ENCODE measurements around the gene NT5E.

DNA sequence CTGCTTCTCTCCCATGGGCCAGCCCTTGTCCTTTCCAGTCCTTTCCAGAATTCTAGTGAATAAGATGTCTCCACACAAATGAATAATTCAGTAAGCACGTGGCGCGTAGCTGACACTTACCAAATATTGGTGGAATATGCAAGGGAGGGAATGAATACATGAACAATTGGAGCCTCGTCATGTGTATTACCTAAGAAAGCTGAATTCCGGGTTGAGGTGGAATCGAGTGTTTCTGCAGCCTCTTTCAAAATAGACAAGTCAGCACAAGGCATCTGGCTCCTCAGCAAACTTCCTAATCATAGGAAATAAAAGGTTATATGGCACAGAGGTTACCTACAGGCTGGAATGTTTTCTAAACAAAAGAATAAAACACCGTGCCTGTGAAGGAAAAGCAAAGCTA, 47.0 kb upstream of the NT5E start:
- no peak for TF ChIP-seq POLR2A (IDR thresholded peaks at IDR 0.05; ENCODE audit: low read depth, low read length)
- no peak for TF ChIP-seq POLR2AphosphoS5 (IDR thresholded peaks at IDR 0.05; ENCODE audit: low read depth, low read length)
- no peak for TF ChIP-seq POU2F2 (IDR thresholded peaks at IDR 0.05; ENCODE audit: low read depth, low read length)
- no peak for TF ChIP-seq TAF1 (IDR thresholded peaks at IDR 0.05; ENCODE audit: low read depth, low read length)

Measured in GM12891 (cell line).